GM18907 (cell line): ENCODE measurements around the gene SH3RF3.

Experiments used
- ATAC-seq: cut with Tn5 transposase; IDR thresholded peaks from one replicate; pipeline ENCODE4 v1.9.1; 2021; ENCODE audit warnings: mild to moderate bottlenecking, moderate library complexity; ENCODE audit not compliant: unreplicated experiment

The SH3RF3 gene

GRCh38 chr2:109383505-109384307, 254.7 kb downstream of the SH3RF3 start:
- ATAC-seq = no peak

GRCh38 chr2:109384308-109385271, 255.6 kb downstream of the SH3RF3 start:
- ATAC-seq = no peak

- no peak for ATAC-seq
Observed at GRCh38 chr2:109385506-109385905, 256.5 kb downstream of the SH3RF3 start.

- no peak for ATAC-seq
Observed at GRCh38 chr2:109386004-109386695, 257.1 kb downstream of the SH3RF3 start.

GRCh38 chr2:109387221-109387735, 258.3 kb downstream of the SH3RF3 start:
- no peak for ATAC-seq

- no peak for ATAC-seq
Observed at GRCh38 chr2:109387778-109388469, 258.9 kb downstream of the SH3RF3 start.

GRCh38 chr2:109391243-109391642, 262.2 kb downstream of the SH3RF3 start:
- ATAC-seq = no peak

- ATAC-seq = no peak
Observed at GRCh38 chr2:109392140-109392539, 263.1 kb downstream of the SH3RF3 start.

GRCh38 chr2:109392816-109393661, 264.0 kb downstream of the SH3RF3 start:
- no peak for ATAC-seq

GRCh38 chr2:109393662-109393972, 264.6 kb downstream of the SH3RF3 start:
- no peak for ATAC-seq

GRCh38 chr2:109395494-109396201, 266.6 kb downstream of the SH3RF3 start:
- no peak for ATAC-seq

GRCh38 chr2:109396202-109397180, 267.5 kb downstream of the SH3RF3 start:
- ATAC-seq = peak; percentile 60

- no peak for ATAC-seq
Observed at GRCh38 chr2:109397893-109398292, 268.9 kb downstream of the SH3RF3 start.

GRCh38 chr2:109398366-109399015, 269.5 kb downstream of the SH3RF3 start:
- ATAC-seq = no peak

- no peak for ATAC-seq
Observed at GRCh38 chr2:109399066-109399465, 270.1 kb downstream of the SH3RF3 start.

GRCh38 chr2:109400102-109400501, 271.1 kb downstream of the SH3RF3 start:
- ATAC-seq = no peak

- no peak for ATAC-seq
Observed at GRCh38 chr2:109401370-109401769, 272.4 kb downstream of the SH3RF3 start.
